Mucosa of descending colon (tissue), 3 donors: ENCODE data around the gene BRSK1. TPM values are rescaled to one million over a fixed set of nuclear protein-coding genes. Genes with fewer than 3 reads are reported as not detected.
A peak's percentile ranks its signal among the peaks of the same experiment; 100 is the strongest.

Experiments
- ATAC-seq: fragments of 200-7000 bp; cut with Tn5 transposase; one replicate; pipeline ENCODE4 v1.9.1; 2020; ENCODE audit warnings: mild to moderate bottlenecking, moderate library complexity
- DNase-seq, 3 donors: peaks; one replicate each; pipeline ENCODE4 v3.0.0-alpha.2; 2020
- H3K36me3 ChIP-seq: fragments of 200-600 bp; one replicate; pipeline ENCODE4 v1.8.0; 2021; ENCODE audit warnings: low read depth, mild to moderate bottlenecking
- H3K4me1 ChIP-seq: fragments of 200-600 bp; one replicate; pipeline ENCODE4 v1.8.0; 2021; ENCODE audit warnings: low read depth, mild to moderate bottlenecking
- H3K4me3 ChIP-seq: fragments of 200-600 bp; one replicate; pipeline ENCODE4 v1.8.0; 2021; ENCODE audit warnings: mild to moderate bottlenecking
- H3K9me3 ChIP-seq: fragments of 200-600 bp; one replicate; pipeline ENCODE4 v1.8.0; 2021; ENCODE audit warnings: mild to moderate bottlenecking
- intact Hi-C, 2 donors: fragments of 100-400 bp; cut with DNase I in 1 of 2; cut with micrococcal nuclease in 1 of 2; formaldehyde crosslinking; loops; one replicate each; pipeline versions ENCODE4 v1.11.0 to v1.11.1; 2022; cut with DNase I, micrococcal nuclease
- total RNA-seq, 3 donors: library from RNA; stranded (reverse); fragmentation: NEBNext Ultra II Directional in 2 of 3; extraction: Animal tissue kit (Norgen Biotek cat#: 25700) in 2 of 3; gene quantifications; one replicate each; pipeline versions ENCODE4 v1.2.1 to v1.2.4, GENCODE V29; 2021 to 2023
- TF ChIP-seq, protein P1 (sequence below): fragments of 200-600 bp; IDR thresholded peaks from one replicate; pipeline ENCODE4 v1.8.0; 2022; ENCODE audit warnings: antibody characterized with exemption, mild to moderate bottlenecking
- donor health status: DM: no; HTN: no; CAD: no; lungs with moderate emphysema.
- donor health status: DM: no; HTN: no; CAD: no.
- donor health status: DM: no; HTN: yes; CAD: no.

The BRSK1 gene
- total RNA-seq, 3 donors from 2014 or later: 1.6 to 18.1 (median 1.9) TPM

DNA sequence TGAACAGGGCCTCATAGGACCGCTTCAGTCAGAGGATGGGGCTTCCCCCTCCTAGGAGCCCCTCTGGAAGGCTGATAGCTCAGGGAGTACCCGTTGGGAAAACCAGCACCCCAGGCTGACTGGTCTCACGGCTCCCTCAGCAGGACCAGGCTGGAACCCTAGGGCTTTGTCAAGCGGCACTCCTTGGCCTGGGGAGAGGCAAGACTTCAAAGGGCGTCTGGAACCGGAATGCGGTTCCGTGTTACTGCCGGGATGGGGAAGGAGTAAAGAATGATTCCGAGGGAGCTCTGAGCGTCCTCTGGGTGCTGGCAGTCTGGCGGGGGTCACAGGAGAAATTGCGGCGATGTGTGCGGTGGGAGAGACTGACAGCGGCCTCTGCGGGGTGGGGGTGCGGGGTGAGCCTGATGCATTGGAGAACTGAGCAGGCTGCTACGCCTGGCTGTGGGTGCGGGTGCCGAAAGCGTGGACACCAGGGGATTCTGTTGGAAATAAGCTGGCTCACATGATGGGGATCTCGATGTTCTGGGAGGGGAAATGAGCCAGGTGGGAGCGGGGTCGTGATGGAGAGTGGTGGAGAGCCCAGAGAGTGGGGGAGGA lies 68.8 kb downstream of the BRSK1 start:
- H3K9me3 ChIP-seq: no peaks in the 10 kb centered on the region
- H3K36me3 ChIP-seq: no peaks in the 10 kb centered on the region
- DNase-seq: no peak
- TF ChIP-seq, protein P1, sequence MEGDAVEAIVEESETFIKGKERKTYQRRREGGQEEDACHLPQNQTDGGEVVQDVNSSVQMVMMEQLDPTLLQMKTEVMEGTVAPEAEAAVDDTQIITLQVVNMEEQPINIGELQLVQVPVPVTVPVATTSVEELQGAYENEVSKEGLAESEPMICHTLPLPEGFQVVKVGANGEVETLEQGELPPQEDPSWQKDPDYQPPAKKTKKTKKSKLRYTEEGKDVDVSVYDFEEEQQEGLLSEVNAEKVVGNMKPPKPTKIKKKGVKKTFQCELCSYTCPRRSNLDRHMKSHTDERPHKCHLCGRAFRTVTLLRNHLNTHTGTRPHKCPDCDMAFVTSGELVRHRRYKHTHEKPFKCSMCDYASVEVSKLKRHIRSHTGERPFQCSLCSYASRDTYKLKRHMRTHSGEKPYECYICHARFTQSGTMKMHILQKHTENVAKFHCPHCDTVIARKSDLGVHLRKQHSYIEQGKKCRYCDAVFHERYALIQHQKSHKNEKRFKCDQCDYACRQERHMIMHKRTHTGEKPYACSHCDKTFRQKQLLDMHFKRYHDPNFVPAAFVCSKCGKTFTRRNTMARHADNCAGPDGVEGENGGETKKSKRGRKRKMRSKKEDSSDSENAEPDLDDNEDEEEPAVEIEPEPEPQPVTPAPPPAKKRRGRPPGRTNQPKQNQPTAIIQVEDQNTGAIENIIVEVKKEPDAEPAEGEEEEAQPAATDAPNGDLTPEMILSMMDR: no peak
- intact Hi-C loops: no loop called here
- H3K4me3 ChIP-seq: no peak overlapping the region
- ATAC-seq: no peak
- peaks cover 17% of the 10 kb centered on the region for H3K4me1 ChIP-seq

DNA sequence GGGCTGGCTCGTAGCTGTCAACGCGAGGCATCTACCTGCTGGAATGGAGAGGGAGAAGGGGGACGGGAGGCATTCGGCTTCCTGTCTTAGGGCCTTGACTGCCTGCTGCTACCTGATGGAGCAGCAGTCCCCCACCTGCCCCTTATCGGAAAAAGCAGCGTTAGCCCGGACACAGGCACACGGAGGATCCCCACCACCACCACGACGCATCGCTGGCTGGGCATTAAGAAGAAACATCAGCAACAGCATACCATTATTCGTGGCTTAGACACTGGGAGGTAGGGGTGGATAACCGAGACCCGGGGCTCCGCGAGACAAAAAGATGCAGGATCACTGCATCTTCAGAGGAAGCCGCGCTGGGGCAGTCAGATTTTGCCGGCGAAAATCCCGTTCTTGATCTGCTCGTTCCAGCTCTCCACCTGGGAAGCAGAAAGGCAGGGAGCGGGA lies 69.6 kb downstream of the BRSK1 start:
- Histone ChIP-seq H3K36me3 (no peaks in the 10 kb centered on the region), H3K4me3 (no peak overlapping the region), H3K9me3 (no peaks in the 10 kb centered on the region), H3K4me1 (peaks cover 17% of the 10 kb centered on the region)
- intact Hi-C loops: no loop called here
- TF ChIP-seq, protein P1: no peak
- ATAC-seq: no peak
- DNase-seq: no peak

DNA sequence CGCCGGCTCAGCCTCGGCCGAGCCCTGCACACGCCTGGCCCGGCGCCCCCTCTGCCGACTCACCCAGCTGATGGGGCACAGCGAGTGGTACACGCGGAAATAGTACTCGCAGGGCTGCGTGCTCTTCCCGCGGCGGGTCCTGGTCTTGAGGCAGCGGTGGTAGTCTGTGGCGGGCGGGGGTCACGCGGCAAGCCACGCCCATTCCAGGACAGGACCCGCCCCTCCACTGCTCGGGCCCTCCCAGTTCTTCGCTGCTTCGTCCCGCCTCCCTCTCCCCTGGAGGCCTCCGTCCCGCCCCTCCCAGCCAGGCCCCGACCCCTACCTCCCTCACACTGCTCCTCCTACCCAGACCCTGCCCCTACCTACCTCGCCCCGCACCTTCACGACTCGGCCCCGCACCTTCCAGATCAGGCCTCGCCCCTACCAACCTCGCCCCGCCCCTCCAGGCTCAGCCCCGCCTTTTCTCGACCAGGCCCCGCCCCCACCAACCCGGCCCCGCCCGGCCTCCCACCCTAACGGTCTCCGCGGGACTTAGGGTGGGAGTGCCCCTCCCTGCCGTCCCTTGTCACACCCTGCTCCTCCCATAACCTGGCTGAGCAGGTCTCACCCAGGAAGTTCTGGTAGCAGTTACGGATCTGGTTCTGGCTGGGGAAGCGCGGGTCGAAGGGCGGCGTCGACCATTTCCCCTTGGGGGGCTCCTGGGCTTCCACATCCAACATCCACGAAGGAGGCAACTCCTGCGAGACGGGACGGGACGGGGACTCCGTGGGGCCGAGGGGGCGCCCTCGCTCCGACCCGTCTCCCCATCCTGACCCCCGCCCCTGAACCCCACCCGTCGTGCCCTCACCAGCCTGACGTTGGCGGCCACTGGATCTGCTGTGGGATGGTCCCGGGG lies 70.3 kb downstream of the BRSK1 start:
- peaks cover 17% of the 10 kb centered on the region for H3K4me1 ChIP-seq
- H3K9me3 ChIP-seq: no peaks in the 10 kb centered on the region
- H3K4me3 ChIP-seq: no peak overlapping the region
- intact Hi-C loops: no loop called here
- DNase-seq (peak; percentile 78 to 87 (median 85)), ATAC-seq (peak; percentile 88)
- H3K36me3 ChIP-seq: no peaks in the 10 kb centered on the region
- TF ChIP-seq, protein P1: no peak

DNA sequence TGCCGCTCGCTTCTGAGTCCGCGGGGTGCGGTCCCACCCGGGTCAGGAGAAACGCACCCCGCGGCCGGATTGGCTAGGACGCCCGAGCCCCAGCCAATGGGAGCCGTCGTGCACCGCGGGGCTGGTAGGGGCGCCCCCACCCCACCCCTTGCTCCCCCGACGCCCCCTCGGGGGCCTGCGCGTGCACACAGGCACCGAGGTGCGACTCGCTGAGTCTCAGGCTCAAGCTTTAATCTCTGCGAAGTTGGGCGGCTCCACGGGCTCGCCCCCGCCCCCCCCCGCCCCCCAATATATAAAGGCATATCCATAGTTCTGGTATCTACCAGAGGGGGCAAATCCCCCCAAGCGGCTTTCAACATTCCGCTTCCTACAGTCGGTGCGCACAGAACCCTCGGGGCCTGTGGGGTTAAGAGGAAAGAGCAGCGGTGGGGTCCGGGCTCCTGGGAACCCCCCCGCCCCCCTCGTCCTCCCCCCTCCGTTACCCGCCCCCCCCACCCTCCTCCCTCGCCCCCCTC lies 71.0 kb downstream of the BRSK1 start, which contains the start of gene COX6B2:
Gene COX6B2, minus strand, starts transcription at position 22 of the 515 bp plus-strand sequence. CDS start 198 bp downstream, outside the sequence.
- DNase-seq: no peak
- H3K36me3 ChIP-seq: no peaks in the 10 kb centered on the region
- no peaks in the 10 kb centered on the region for H3K9me3 ChIP-seq
- H3K4me1 ChIP-seq: peaks cover 17% of the 10 kb centered on the region
- intact Hi-C loops: no loop called here
- TF ChIP-seq, protein P1: no peak
- no peak within 1 kb of the TSS for H3K4me3 ChIP-seq
- no peak for ATAC-seq

DNA sequence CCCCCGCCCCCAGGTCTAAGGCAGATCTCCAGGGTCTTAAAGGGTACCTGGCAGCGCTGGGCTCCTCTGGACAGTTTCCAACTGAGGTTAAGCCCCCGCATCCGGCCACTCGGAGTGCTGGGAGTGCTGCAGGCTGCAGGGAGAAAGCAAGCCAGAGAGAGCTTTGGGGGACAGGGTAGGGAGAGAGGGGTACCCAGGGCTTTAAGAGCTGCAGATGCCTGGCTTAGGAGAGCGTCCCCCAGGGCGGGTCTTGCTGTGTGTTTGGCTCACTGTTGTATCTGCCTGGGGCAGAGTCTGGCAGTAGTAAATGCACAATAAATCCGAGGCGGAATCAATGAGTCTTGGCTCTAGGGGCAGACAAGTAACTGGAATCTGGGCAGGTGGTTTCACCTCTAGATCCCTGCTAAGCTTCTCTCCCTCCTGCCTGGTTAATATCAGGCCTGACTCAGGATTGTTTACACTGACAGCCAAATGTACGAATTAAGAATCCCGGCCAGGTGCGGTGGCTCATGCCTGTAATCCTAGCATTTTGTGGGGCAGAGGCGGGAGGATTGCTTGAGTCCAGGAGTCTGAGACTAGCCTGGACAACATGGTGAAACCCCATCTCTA lies 71.5 kb downstream of the BRSK1 start:
- Histone ChIP-seq H3K36me3 (no peaks in the 10 kb centered on the region), H3K9me3 (no peaks in the 10 kb centered on the region), H3K4me3 (no peak overlapping the region), H3K4me1 (peaks cover 17% of the 10 kb centered on the region)
- peak in 1 of 3 donors; percentile 48 for DNase-seq
- ATAC-seq: peak; percentile 25
- intact Hi-C loops: no loop called here
- TF ChIP-seq, protein P1: no peak
